ENCODE data around the gene ZDHHC3. TPM values are rescaled to one million over a fixed set of nuclear protein-coding genes. Genes with fewer than 3 reads are reported as not detected.

The ZDHHC3 gene
- total RNA-seq, 5 donors from 2014 or later (not counting 1 experiment from before 2014, with no cell fraction given) = 38.8 to 53.9 (median 44.5) TPM

- ChIA-PET POLR2A (no interaction called here), CTCF (no interaction called here)
- 100% methylated on average over 1 of the region's 1 CpG for WGBS (ENCODE audit: insufficient coverage)
- no peak for ATAC-seq (replicated peaks in 1 of 4)
- Mint-ChIP-seq H3K27me3 (no peaks in the 10 kb centered on the region), H3K4me3 (peak overlapping the region in 1 of 3 donors; percentile 3), H3K9me3 (peaks cover 0 to 4% (median 0%) of the 10 kb centered on the region in 3 donors), H3K4me1 (peaks cover 36 to 70% (median 69%) of the 10 kb centered on the region in 3 donors), H3K36me3 (peaks cover 69% of the 10 kb centered on the region), H3K27ac (no peak overlapping the region)
- Histone ChIP-seq H3K36me3 (ENCODE audit: control insufficient read depth in 2 of 2, extremely low read depth in 1 of 2, insufficient read depth in 1 of 2, low read length in 1 of 2) (peaks cover 11 to 58% of the 10 kb centered on the region in 2 donors), H3K4me3 (ENCODE audit: control insufficient read depth in 1 of 2, extremely low read depth in 1 of 2, low read length in 1 of 2) (no peak overlapping the region), H3K9me3 (no peaks in the 10 kb centered on the region), H3K27ac (ENCODE audit: low read length) (no peak overlapping the region), H3K4me1 (ENCODE audit: control insufficient read depth in 1 of 2, extremely low read depth in 1 of 2, insufficient read depth in 2 of 2, low read length in 2 of 2) (peaks cover 15 to 36% of the 10 kb centered on the region in 2 experiments), H3K27me3 (replicated peaks in 1 of 2; ENCODE audit: control insufficient read depth in 2 of 2, extremely low read depth in 1 of 2, insufficient read depth in 2 of 2, low read length in 1 of 2) (no peaks in the 10 kb centered on the region)
- DNase-seq = no peak
Observed at GRCh38 chr3:45008117-45008516, 32.1 kb upstream of the ZDHHC3 start.

- peaks cover 11 to 60% of the 10 kb centered on the region in 2 donors for H3K36me3 ChIP-seq (ENCODE audit: control insufficient read depth in 2 of 2, extremely low read depth in 1 of 2, insufficient read depth in 1 of 2, low read length in 1 of 2)
- CTCF ChIA-PET = interaction anchor here in 1 of 2 donors (1.1 kb wide), 1 partner anchor 22 kb away, joined by 10 read pairs; no protein-coding TSS in a partner anchor
Observed at GRCh38 chr3:45007091-45007490, 31.1 kb upstream of the ZDHHC3 start.

DNA sequence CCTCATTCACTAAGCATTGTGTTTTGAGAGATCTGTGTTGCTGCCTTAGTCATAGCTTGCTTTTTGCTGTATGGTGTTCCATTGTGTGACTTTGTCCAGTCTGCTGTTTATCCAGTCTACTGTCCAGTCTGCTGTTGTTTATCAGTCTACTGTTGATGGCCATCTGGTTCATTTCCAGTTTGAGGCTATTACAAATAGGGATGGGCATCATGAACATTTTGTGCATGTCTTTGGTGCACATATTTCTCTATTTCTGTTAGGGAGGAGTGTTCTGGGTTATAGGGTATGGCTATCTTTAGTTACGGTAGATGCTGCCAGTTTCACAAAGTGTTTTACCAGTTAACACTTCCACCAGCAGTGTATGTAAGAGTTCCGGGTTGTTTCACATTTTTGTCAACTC is 27.9 kb upstream of the ZDHHC3 start:
- WGBS (ENCODE audit: insufficient coverage) = 60% methylated on average over 1 of the region's 2 CpGs
- DNase-seq = no peak
- Mint-ChIP-seq H3K4me3 (no peak overlapping the region), H3K27ac (peak overlapping the region; percentile 73 to 90), H3K36me3 (peaks cover 70% of the 10 kb centered on the region), H3K9me3 (peaks cover 0 to 4% (median 0%) of the 10 kb centered on the region in 3 donors), H3K4me1 (peaks cover 35 to 49% (median 46%) of the 10 kb centered on the region in 3 donors), H3K27me3 (no peaks in the 10 kb centered on the region)
- no peaks in the 10 kb centered on the region for H3K9me3 ChIP-seq
- ChIA-PET POLR2A (no interaction called here), CTCF (interaction anchor here (0.6 to 0.7 kb wide), 3 partner anchors 17 to 138 kb away, joined by 3 read pairs; no protein-coding TSS in a partner anchor)
- peaks cover 17 to 30% of the 10 kb centered on the region in 2 experiments for H3K4me1 ChIP-seq (ENCODE audit: control insufficient read depth in 1 of 2, extremely low read depth in 1 of 2, insufficient read depth in 2 of 2, low read length in 2 of 2)
- H3K4me3 ChIP-seq (ENCODE audit: control insufficient read depth in 1 of 2, extremely low read depth in 1 of 2, low read length in 1 of 2) = no peak overlapping the region
- H3K27ac ChIP-seq (ENCODE audit: low read length) = no peak overlapping the region
- ATAC-seq (replicated peaks in 1 of 4) = no peak
- H3K36me3 ChIP-seq (ENCODE audit: control insufficient read depth in 2 of 2, extremely low read depth in 1 of 2, insufficient read depth in 1 of 2, low read length in 1 of 2) = peaks cover 16 to 63% of the 10 kb centered on the region in 2 donors
- no peaks in the 10 kb centered on the region for H3K27me3 ChIP-seq (replicated peaks in 1 of 2; ENCODE audit: control insufficient read depth in 2 of 2, extremely low read depth in 1 of 2, insufficient read depth in 2 of 2, low read length in 1 of 2)

More at GRCh38 chr3:45007091-45007490, 31.1 kb upstream of the ZDHHC3 start:
- 96% methylated on average over 7 of the region's 8 CpGs for WGBS (ENCODE audit: insufficient coverage)
- POLR2A ChIA-PET = no interaction called here
- Mint-ChIP-seq H3K4me1 (peaks cover 39 to 72% (median 68%) of the 10 kb centered on the region in 3 donors), H3K9me3 (peaks cover 0 to 4% (median 0%) of the 10 kb centered on the region in 3 donors), H3K27me3 (no peaks in the 10 kb centered on the region), H3K4me3 (peak overlapping the region in 2 of 3 donors; percentile 42 to 54), H3K36me3 (peaks cover 69% of the 10 kb centered on the region), H3K27ac (peak overlapping the region; percentile 72 to 79)
- no peak for ATAC-seq (replicated peaks in 1 of 4)
- Histone ChIP-seq H3K27ac (ENCODE audit: low read length) (no peak overlapping the region), H3K9me3 (no peaks in the 10 kb centered on the region), H3K4me1 (ENCODE audit: control insufficient read depth in 1 of 2, extremely low read depth in 1 of 2, insufficient read depth in 2 of 2, low read length in 2 of 2) (peaks cover 18 to 36% of the 10 kb centered on the region in 2 experiments), H3K4me3 (ENCODE audit: control insufficient read depth in 1 of 2, extremely low read depth in 1 of 2, low read length in 1 of 2) (no peak overlapping the region), H3K27me3 (replicated peaks in 1 of 2; ENCODE audit: control insufficient read depth in 2 of 2, extremely low read depth in 1 of 2, insufficient read depth in 2 of 2, low read length in 1 of 2) (no peaks in the 10 kb centered on the region)
- DNase-seq = no peak

DNA sequence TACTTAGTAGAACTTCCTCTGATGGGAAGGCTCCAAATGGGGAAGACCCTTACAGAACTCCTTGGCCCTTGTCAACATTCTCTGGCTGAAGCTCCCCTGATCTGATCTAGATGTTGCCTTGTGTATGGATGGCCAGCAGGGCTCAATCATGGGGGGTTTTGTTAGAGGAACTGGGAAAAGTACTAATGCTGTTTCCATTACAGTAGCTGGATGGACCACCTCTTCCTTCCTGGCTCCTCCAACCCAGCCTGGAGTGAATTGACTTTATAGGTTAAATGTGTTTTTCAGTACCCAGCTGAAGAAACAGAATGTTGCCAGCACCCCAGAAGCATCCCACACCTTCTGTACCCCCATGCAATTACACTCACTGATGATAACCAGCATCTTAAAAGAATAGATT is 27.4 kb upstream of the ZDHHC3 start:
- Mint-ChIP-seq H3K9me3 (peaks cover 0 to 4% (median 0%) of the 10 kb centered on the region in 3 donors), H3K36me3 (peaks cover 70% of the 10 kb centered on the region), H3K27ac (peak overlapping the region; percentile 73 to 90), H3K4me1 (peaks cover 35 to 46% (median 44%) of the 10 kb centered on the region in 3 donors), H3K4me3 (no peak overlapping the region), H3K27me3 (no peaks in the 10 kb centered on the region)
- H3K4me3 ChIP-seq (ENCODE audit: control insufficient read depth in 1 of 2, extremely low read depth in 1 of 2, low read length in 1 of 2) = no peak overlapping the region
- H3K27ac ChIP-seq (ENCODE audit: low read length) = no peak overlapping the region
- H3K4me1 ChIP-seq (ENCODE audit: control insufficient read depth in 1 of 2, extremely low read depth in 1 of 2, insufficient read depth in 2 of 2, low read length in 2 of 2) = peaks cover 17 to 30% of the 10 kb centered on the region in 2 experiments
- DNase-seq = no peak
- peaks cover 16 to 64% of the 10 kb centered on the region in 2 donors for H3K36me3 ChIP-seq (ENCODE audit: control insufficient read depth in 2 of 2, extremely low read depth in 1 of 2, insufficient read depth in 1 of 2, low read length in 1 of 2)
- POLR2A ChIA-PET = interaction anchor here in 1 of 2 donors (0.8 kb wide), 1 partner anchor 12 kb away, joined by 3 read pairs; no protein-coding TSS in a partner anchor
- CTCF ChIA-PET = interaction anchor here (0.6 to 0.7 kb wide), 3 partner anchors 16 to 137 kb away, joined by 3 read pairs; no protein-coding TSS in a partner anchor
- H3K9me3 ChIP-seq = no peaks in the 10 kb centered on the region
- H3K27me3 ChIP-seq (replicated peaks in 1 of 2; ENCODE audit: control insufficient read depth in 2 of 2, extremely low read depth in 1 of 2, insufficient read depth in 2 of 2, low read length in 1 of 2) = no peaks in the 10 kb centered on the region
- ATAC-seq (replicated peaks in 1 of 4) = no peak

GRCh38 chr3:45002720-45003119 is 26.7 kb upstream of the ZDHHC3 start:
- DNase-seq (no peak), ATAC-seq (replicated peaks in 1 of 4) (no peak)
- Mint-ChIP-seq H3K4me1 (peaks cover 31 to 44% (median 37%) of the 10 kb centered on the region in 3 donors), H3K27ac (peak overlapping the region; percentile 73 to 90), H3K4me3 (no peak overlapping the region), H3K27me3 (no peaks in the 10 kb centered on the region), H3K9me3 (peaks cover 0 to 4% (median 0%) of the 10 kb centered on the region in 3 donors), H3K36me3 (peaks cover 66% of the 10 kb centered on the region)
- H3K4me3 ChIP-seq (ENCODE audit: control insufficient read depth in 1 of 2, extremely low read depth in 1 of 2, low read length in 1 of 2) = no peak overlapping the region
- 87% methylated on average over 3 of the region's 3 CpGs for WGBS (ENCODE audit: insufficient coverage)
- H3K27me3 ChIP-seq (replicated peaks in 1 of 2; ENCODE audit: control insufficient read depth in 2 of 2, extremely low read depth in 1 of 2, insufficient read depth in 2 of 2, low read length in 1 of 2) = no peaks in the 10 kb centered on the region
- H3K9me3 ChIP-seq = no peaks in the 10 kb centered on the region
- H3K36me3 ChIP-seq (ENCODE audit: control insufficient read depth in 2 of 2, extremely low read depth in 1 of 2, insufficient read depth in 1 of 2, low read length in 1 of 2) = peaks cover 12 to 63% of the 10 kb centered on the region in 2 donors
- CTCF ChIA-PET = interaction anchor here in 1 of 2 donors (0.5 to 0.6 kb wide), 2 partner anchors 9 to 1697 kb away, joined by 3 to 5 read pairs; no protein-coding TSS in a partner anchor
- H3K4me1 ChIP-seq (ENCODE audit: control insufficient read depth in 1 of 2, extremely low read depth in 1 of 2, insufficient read depth in 2 of 2, low read length in 2 of 2) = peaks cover 17 to 30% of the 10 kb centered on the region in 2 experiments
- POLR2A ChIA-PET = interaction anchor here in 1 of 2 donors (0.8 kb wide), 1 partner anchor 11 kb away, joined by 3 read pairs; no protein-coding TSS in a partner anchor
- H3K27ac ChIP-seq (ENCODE audit: low read length) = no peak overlapping the region

DNA sequence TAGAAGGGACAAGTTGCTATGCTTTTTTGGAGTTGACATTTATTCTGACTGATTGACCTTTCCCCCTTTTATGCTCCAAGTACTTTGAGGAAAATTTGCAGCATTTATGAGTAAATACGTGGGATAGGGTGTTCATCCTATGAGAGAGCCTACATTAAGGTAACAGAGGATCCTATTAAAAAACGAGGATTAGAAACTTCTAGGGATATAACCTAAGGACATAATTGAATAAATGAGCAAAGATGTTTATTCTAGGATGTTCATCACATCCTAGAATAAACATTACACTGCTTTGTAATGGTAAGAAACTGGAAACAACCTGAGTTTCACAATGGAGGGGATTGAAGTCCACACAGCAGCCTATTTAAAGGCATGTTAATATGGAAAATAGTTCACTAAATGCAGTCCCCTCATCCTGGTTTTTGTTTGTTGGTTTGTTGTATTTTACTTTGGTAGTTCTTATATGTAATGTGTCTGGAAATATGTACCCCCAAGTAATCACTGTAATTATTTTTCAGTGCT is 26.2 kb upstream of the ZDHHC3 start:
- H3K4me3 ChIP-seq (ENCODE audit: control insufficient read depth in 1 of 2, extremely low read depth in 1 of 2, low read length in 1 of 2) = no peak overlapping the region
- CTCF ChIA-PET = no interaction called here
- no peak overlapping the region for H3K4me3 Mint-ChIP-seq
- DNase-seq (no peak), ATAC-seq (replicated peaks in 1 of 4) (no peak)
- POLR2A ChIA-PET = interaction anchor here in 1 of 2 donors (0.6 to 0.8 kb wide), 2 partner anchors 11 to 1523 kb away, joined by 3 read pairs; no protein-coding TSS in a partner anchor
- no peaks in the 10 kb centered on the region for H3K27me3 Mint-ChIP-seq
- peaks cover 20 to 25% of the 10 kb centered on the region in 2 experiments for H3K4me1 ChIP-seq (ENCODE audit: control insufficient read depth in 1 of 2, extremely low read depth in 1 of 2, insufficient read depth in 2 of 2, low read length in 2 of 2)
- peaks cover 68% of the 10 kb centered on the region for H3K36me3 Mint-ChIP-seq
- no peaks in the 10 kb centered on the region for H3K27me3 ChIP-seq (replicated peaks in 1 of 2; ENCODE audit: control insufficient read depth in 2 of 2, extremely low read depth in 1 of 2, insufficient read depth in 2 of 2, low read length in 1 of 2)
- H3K27ac ChIP-seq (ENCODE audit: low read length) = no peak overlapping the region
- peaks cover 29 to 44% (median 38%) of the 10 kb centered on the region in 3 donors for H3K4me1 Mint-ChIP-seq
- H3K36me3 ChIP-seq (ENCODE audit: control insufficient read depth in 2 of 2, extremely low read depth in 1 of 2, insufficient read depth in 1 of 2, low read length in 1 of 2) = peaks cover 6 to 60% of the 10 kb centered on the region in 2 donors
- peaks cover 0 to 4% (median 0%) of the 10 kb centered on the region in 3 donors for H3K9me3 Mint-ChIP-seq
- H3K9me3 ChIP-seq = no peaks in the 10 kb centered on the region
- no CpG with 5 or more reads among the region's 2 CpGs for WGBS (ENCODE audit: insufficient coverage)
- H3K27ac Mint-ChIP-seq = peak overlapping the region; percentile 73 to 90

Measured in T-cell (primary cell).